A549 (cell line): ENCODE results near the gene TIE1.

ENCODE experiments used
- CEBPB ChIP-seq, 2 experiments: fragments of >200 bp in 1 of 2; sonication (Bioruptor Twin) in 1 of 2; formaldehyde crosslinking in 1 of 2; IDR thresholded peaks; 2 replicates each; pipeline ENCODE4 v1.6.1; 2012 to 2016
- CHD2 ChIP-seq: fragments of 150-350 bp; IDR thresholded peaks from 2 replicates; pipeline ENCODE4 v1.6.1; 2014; ENCODE audit warnings: low read length; ENCODE audit not compliant: partially characterized antibody
- CTCF ChIP-seq: fragments of >200 bp; sonication (Bioruptor Twin); formaldehyde crosslinking; IDR thresholded peaks from 3 replicates; pipeline ENCODE4 v1.5.1; 2016
- EP300 ChIP-seq, 2 experiments: fragments of >200 bp; sonication (Bioruptor Twin); formaldehyde crosslinking; IDR thresholded peaks; 2 replicates in 1 of 2; 3 replicates in 1 of 2; pipeline ENCODE4 v1.6.1; 2016 to 2017
- FOSL2 ChIP-seq, 2 experiments: fragments of 450-650 bp in 1 of 2; fragments of >200 bp in 1 of 2; sonication (Bioruptor Twin) in 1 of 2; formaldehyde crosslinking; IDR thresholded peaks; 2 replicates each; pipeline versions ENCODE4 v1.5.0 to v1.6.1; 2016 to 2020; ENCODE audit warnings: mild to moderate bottlenecking in 1 of 2, moderate library complexity in 1 of 2
- HOXA7 ChIP-seq: fragments of 250-450 bp; sonication (Bioruptor Pico); IDR thresholded peaks from 2 replicates; pipeline ENCODE4 v1.5.0; 2020; ENCODE audit warnings: mild to moderate bottlenecking, moderate library complexity
- MAFK ChIP-seq: fragments of 450-650 bp; IDR thresholded peaks from 2 replicates; pipeline ENCODE4 v1.6.1; 2014; ENCODE audit not compliant: partially characterized antibody
- NR3C1 ChIP-seq: fragments of >200 bp; sonication (Bioruptor Twin); formaldehyde crosslinking; IDR thresholded peaks from 3 replicates; pipeline ENCODE4 v1.6.1; 2017
- PHF8 ChIP-seq: fragments of 200-600 bp; sonication (generic); IDR thresholded peaks from 2 replicates; pipeline ENCODE4 v1.6.1; 2016; ENCODE audit warnings: low read depth, mild to moderate bottlenecking, antibody characterized with exemption, moderate library complexity, borderline replicate concordance
- POLR2A ChIP-seq: IDR thresholded peaks from 2 replicates; pipeline ENCODE4 v1.6.1; 2012; ENCODE audit warnings: mild to moderate bottlenecking, low read length
- RAD21 ChIP-seq, 2 experiments: fragments of >200 bp in 1 of 2; sonication (Bioruptor Twin) in 1 of 2; formaldehyde crosslinking in 1 of 2; IDR thresholded peaks in 1 of 2; conservative IDR thresholded peaks in 1 of 2; 2 replicates in 1 of 2; 3 replicates in 1 of 2; pipeline ENCODE4 v1.6.1; 2012 to 2018; ENCODE audit warnings: inconsistent platforms in 1 of 2
- RCOR1 ChIP-seq: fragments of 150-350 bp; IDR thresholded peaks from 2 replicates; pipeline ENCODE4 v1.6.1; 2014; ENCODE audit warnings: antibody characterized with exemption, low read length, low read depth
- REST ChIP-seq: fragments of 200-600 bp; sonication (generic); IDR thresholded peaks from 2 replicates; pipeline ENCODE4 v1.6.1; 2016; ENCODE audit warnings: antibody characterized with exemption, mild to moderate bottlenecking, moderate library complexity
- SMC3 ChIP-seq: fragments of >200 bp; sonication (Bioruptor Twin); formaldehyde crosslinking; IDR thresholded peaks from 3 replicates; pipeline ENCODE4 v1.6.1; 2018; ENCODE audit warnings: inconsistent platforms

DNA sequence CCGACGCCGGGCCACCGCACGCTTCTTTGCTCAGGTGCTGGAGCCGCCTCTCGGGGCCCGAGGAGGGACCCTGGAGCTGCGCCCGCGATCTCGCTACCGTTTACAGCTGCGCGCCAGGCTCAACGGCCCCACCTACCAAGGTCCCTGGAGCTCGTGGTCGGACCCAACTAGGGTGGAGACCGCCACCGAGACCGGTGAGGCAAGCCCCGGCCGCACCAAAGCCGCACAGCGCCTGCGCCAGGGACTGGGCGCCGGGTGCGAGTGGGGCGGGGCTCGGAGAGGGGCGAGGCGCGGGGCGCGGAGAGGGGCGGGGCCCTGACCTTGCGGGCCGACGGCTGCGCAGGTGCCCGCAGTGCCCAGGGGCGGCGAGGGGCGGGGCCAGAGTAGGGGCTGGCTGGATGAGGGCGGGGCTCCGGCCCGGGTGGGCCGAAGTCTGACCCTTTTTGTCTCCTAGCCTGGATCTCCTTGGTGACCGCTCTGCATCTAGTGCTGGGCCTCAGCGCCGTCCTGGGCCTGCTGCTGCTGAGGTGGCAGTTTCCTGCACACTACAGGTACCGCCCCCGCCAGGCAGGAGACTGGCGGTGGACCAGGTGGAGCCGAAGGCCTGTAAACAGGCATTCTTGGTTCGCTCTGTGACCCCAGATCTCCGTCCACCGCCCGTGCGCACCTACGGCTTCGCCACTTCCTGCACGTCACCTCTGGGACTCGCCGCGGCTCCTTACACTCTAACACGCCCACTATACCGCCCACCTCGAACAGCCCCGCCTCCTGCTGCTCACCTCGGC is 48.2 kb downstream of the TIE1 start:
- TF ChIP-seq CTCF = no peak
- TF ChIP-seq RCOR1 = no peak
- TF ChIP-seq HOXA7 (CRISPR knock-in tag) = no peak
- TF ChIP-seq POLR2A = peak; percentile 70
- TF ChIP-seq SMC3 = no peak
- TF ChIP-seq EP300 (IDR thresholded peaks at IDR 0.05) = no peak
- TF ChIP-seq PHF8 = peak; percentile 48; the same call in 1 of the 2 replicates
- peak; percentile 74 for TF ChIP-seq MAFK
- no peak for TF ChIP-seq CEBPB (IDR thresholded peaks at IDR 0.05)
- no peak for TF ChIP-seq REST
- no peak for TF ChIP-seq NR3C1
- TF ChIP-seq RAD21 (conservative IDR thresholded peaks at IDR 0.05 in 1 of 2, IDR thresholded peaks at IDR 0.05 in 1 of 2) = no peak
- TF ChIP-seq FOSL2 (IDR thresholded peaks at IDR 0.05) = no peak
- no peak for TF ChIP-seq FOSL2 (CRISPR knock-in tag; IDR thresholded peaks at IDR 0.05)
- TF ChIP-seq CHD2 = no peak
